Vagina (tissue), 2 donors: ENCODE measurements around the gene SLX4. TPM values are rescaled to one million over a fixed set of nuclear protein-coding genes. Genes with fewer than 3 reads are reported as not detected.
A peak's percentile ranks its signal among the peaks of the same experiment; 100 is the strongest.

Experiments used
- DNase-seq, 2 donors: peaks; one replicate each; pipeline ENCODE4 v3.0.0-alpha.2; 2017; ENCODE audit errors: extremely low spot score in 2 of 2
- H3K27ac ChIP-seq: fragments of 200-600 bp; sonication (generic); one replicate; pipeline ENCODE4 v1.5.1; 2019
- H3K27me3 ChIP-seq: fragments of 200-600 bp; sonication (generic); one replicate; pipeline ENCODE4 v1.5.1; 2019
- H3K36me3 ChIP-seq, 2 donors: fragments of 200-600 bp; sonication (generic); one replicate each; pipeline ENCODE4 v1.5.1; 2017 to 2019
- H3K4me1 ChIP-seq: fragments of 200-600 bp; sonication (generic); one replicate; pipeline ENCODE4 v1.5.1; 2019
- H3K4me3 ChIP-seq, 2 donors: fragments of 200-600 bp; sonication (generic); 1 replicate in 1 of 2; 2 replicates in 1 of 2; pipeline ENCODE4 v1.5.1; 2016 to 2019
- H3K9me3 ChIP-seq: fragments of 200-600 bp; sonication (generic); one replicate; pipeline ENCODE4 v1.5.1; 2019
- POLR2A ChIP-seq, 2 donors: fragments of 450-650 bp; IDR thresholded peaks; one replicate each; pipeline ENCODE4 v1.6.1; 2017; ENCODE audit warnings: antibody characterized with exemption in 2 of 2, mild to moderate bottlenecking in 2 of 2, moderate library complexity in 2 of 2
- POLR2AphosphoS5 ChIP-seq, 2 donors: sonication (generic); formaldehyde crosslinking; IDR thresholded peaks; one replicate each; pipeline ENCODE4 v1.9.0; 2017; ENCODE audit warnings: antibody characterized with exemption in 2 of 2, mild to moderate bottlenecking in 2 of 2, low read depth in 1 of 2; ENCODE audit not compliant: insufficient read depth in 1 of 2
- intact Hi-C: fragments of 100-400 bp; cut with DNase I; formaldehyde crosslinking; loops from one replicate; pipeline ENCODE4 v1.15.1; 2023
- total RNA-seq: library from RNA; depleted of rRNA; stranded (reverse); fragments of >200 nt; gene quantifications from one replicate; pipeline ENCODE4 v1.2.3, GENCODE V29; 2016
- TF ChIP-seq, protein P1 (sequence below), 3 experiments: fragments of 450-650 bp in 2 of 3; fragments of 200-600 bp in 1 of 3; sonication (generic) in 1 of 3; IDR thresholded peaks; one replicate each; pipeline ENCODE4 v1.5.1; 2017 to 2019; ENCODE audit warnings: antibody characterized with exemption in 3 of 3, mild to moderate bottlenecking in 2 of 3, moderate library complexity in 2 of 3

The SLX4 gene
- total RNA-seq, 1 donor from 2014 or later = 3.9 TPM

DNA sequence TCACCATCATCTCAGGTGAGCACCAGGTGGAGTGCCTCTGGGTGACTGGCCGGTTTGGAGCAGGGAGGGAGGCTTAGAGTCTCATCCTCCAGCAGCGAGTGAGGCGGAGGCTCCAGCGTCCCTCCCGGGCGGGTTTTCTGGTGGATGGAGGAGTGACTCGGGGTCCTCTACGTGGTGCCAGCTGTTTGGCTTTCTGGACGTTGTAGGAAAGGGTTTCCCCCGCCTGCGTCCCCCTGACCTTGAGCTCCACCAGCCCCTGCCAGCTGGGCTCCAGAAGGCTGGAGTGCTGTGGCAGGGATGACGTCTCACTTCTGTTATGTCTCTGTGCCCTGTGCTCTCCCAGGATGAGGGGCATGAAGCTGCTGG, 43.6 kb upstream of the SLX4 start:
- no peaks in the 10 kb centered on the region for H3K9me3 ChIP-seq
- peaks cover 0 to 47% of the 10 kb centered on the region in 2 donors for H3K36me3 ChIP-seq

DNA sequence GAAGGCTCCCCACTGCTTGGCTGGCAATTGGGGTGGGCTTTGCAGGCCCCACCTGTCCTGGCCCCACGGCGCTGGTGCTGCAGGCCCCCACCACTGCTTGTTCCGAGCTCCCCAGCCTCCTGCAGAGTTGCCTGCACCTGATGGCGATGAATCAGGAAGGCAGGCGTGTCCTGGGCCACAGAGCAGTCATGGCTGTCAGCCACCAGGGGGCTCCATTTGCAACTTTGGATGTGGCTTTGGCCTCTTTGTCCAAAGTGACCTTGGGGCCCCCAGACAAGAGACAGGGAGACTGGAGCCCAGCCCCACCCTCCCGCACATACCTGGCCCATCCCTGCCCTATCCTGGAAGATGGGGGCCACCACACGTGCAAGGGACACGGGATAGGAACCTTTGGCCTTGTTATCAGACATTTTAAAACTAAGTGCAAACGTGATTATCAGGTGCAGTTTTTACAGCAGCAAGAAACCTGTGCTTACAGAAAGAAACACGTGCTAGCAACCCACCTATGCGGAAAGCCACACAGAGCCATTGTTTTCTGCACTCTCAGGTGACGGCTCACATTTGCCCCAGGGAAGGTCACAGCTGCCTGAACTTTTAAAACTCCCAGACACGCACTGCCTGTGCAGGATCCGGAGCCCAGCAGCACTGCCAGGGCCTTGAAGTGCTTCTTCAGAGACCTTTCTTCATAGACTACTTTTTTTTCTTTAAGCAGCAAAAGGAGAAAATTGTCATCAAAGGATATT, 43.0 kb upstream of the SLX4 start, which contains the start of gene DNASE1:
Gene DNASE1, plus strand, starts transcription at position 443 of the 743 bp plus-strand sequence. CDS start 683 bp downstream, outside the sequence.
- no peak for TF ChIP-seq POLR2A (IDR thresholded peaks at IDR 0.05)
- TF ChIP-seq, protein P1, sequence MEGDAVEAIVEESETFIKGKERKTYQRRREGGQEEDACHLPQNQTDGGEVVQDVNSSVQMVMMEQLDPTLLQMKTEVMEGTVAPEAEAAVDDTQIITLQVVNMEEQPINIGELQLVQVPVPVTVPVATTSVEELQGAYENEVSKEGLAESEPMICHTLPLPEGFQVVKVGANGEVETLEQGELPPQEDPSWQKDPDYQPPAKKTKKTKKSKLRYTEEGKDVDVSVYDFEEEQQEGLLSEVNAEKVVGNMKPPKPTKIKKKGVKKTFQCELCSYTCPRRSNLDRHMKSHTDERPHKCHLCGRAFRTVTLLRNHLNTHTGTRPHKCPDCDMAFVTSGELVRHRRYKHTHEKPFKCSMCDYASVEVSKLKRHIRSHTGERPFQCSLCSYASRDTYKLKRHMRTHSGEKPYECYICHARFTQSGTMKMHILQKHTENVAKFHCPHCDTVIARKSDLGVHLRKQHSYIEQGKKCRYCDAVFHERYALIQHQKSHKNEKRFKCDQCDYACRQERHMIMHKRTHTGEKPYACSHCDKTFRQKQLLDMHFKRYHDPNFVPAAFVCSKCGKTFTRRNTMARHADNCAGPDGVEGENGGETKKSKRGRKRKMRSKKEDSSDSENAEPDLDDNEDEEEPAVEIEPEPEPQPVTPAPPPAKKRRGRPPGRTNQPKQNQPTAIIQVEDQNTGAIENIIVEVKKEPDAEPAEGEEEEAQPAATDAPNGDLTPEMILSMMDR (IDR thresholded peaks at IDR 0.05) = peak in 2 of 3 experiments; percentile 18 to 49
- TF ChIP-seq POLR2AphosphoS5 (IDR thresholded peaks at IDR 0.05; ENCODE audit: insufficient read depth in 1 of 2, low read depth in 1 of 2) = no peak
- intact Hi-C loops = no loop called here
- Histone ChIP-seq H3K4me3 (no peak within 1 kb of the TSS), H3K4me1 (no peaks in the 10 kb centered on the region), H3K27ac (no peak within 1 kb of the TSS), H3K36me3 (peaks cover 0 to 42% of the 10 kb centered on the region in 2 donors), H3K27me3 (no peaks in the 10 kb centered on the region), H3K9me3 (no peaks in the 10 kb centered on the region)
- no peak for DNase-seq

More for the DNA sequence above, 43.6 kb upstream of the SLX4 start:
- TF ChIP-seq POLR2AphosphoS5 (IDR thresholded peaks at IDR 0.05; ENCODE audit: insufficient read depth in 1 of 2, low read depth in 1 of 2) (no peak), POLR2A (IDR thresholded peaks at IDR 0.05) (no peak)
- TF ChIP-seq, protein P1 (IDR thresholded peaks at IDR 0.05) = no peak
- no peak overlapping the region for H3K27ac ChIP-seq
- H3K27me3 ChIP-seq = no peaks in the 10 kb centered on the region
- no peaks in the 10 kb centered on the region for H3K4me1 ChIP-seq
- no peak overlapping the region for H3K4me3 ChIP-seq
- DNase-seq = no peak
- intact Hi-C loops = no loop called here

DNA sequence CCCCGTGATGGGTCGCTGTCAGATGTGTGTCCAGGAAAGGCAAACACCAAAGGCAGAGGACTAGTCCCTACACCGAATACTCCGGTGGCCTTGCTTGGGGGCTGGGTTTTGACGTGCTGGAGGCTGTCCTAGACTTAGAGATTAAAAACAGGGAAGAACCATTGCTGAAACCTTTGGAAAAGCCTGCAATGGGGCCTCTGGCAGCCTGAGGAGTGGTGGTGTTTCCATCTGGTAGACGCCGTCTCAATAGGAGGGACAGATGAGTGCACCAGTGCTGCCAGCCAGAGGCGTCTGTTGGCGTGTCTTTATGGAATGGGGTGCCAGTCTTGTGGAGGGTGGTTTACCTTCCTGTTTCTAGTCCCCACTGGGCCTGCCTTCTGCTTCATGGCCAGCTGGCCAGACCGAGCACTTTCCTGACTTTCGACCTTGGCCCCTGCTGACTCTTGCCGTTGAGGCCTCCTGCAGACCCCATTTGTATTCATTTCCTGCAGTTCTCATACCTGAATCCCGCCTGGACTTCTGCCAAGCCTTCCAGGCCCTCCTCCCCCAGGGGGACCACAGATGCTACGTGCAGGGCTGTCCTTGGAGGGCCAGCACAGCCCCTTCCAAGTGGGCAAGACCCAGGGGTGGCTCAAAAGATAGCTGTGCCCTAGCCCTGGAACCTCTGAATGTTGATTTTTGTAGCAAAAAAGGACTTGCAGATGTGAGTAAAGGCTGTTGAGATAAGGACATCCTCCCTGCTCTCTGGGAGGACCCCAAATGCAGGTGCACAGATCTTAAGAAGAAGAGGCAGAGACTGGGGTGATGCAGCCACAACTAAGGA, 41.2 kb upstream of the SLX4 start:
- Histone ChIP-seq H3K27me3 (no peaks in the 10 kb centered on the region), H3K9me3 (no peaks in the 10 kb centered on the region), H3K36me3 (peaks cover 0 to 27% of the 10 kb centered on the region in 2 donors), H3K4me1 (no peaks in the 10 kb centered on the region), H3K27ac (no peak overlapping the region), H3K4me3 (no peak overlapping the region)
- DNase-seq = peak; percentile 64 to 78
- TF ChIP-seq, protein P1 (IDR thresholded peaks at IDR 0.05) = no peak
- TF ChIP-seq POLR2AphosphoS5 (IDR thresholded peaks at IDR 0.05; ENCODE audit: insufficient read depth in 1 of 2, low read depth in 1 of 2) (no peak), POLR2A (IDR thresholded peaks at IDR 0.05) (no peak)
- intact Hi-C loops = no loop called here

DNA sequence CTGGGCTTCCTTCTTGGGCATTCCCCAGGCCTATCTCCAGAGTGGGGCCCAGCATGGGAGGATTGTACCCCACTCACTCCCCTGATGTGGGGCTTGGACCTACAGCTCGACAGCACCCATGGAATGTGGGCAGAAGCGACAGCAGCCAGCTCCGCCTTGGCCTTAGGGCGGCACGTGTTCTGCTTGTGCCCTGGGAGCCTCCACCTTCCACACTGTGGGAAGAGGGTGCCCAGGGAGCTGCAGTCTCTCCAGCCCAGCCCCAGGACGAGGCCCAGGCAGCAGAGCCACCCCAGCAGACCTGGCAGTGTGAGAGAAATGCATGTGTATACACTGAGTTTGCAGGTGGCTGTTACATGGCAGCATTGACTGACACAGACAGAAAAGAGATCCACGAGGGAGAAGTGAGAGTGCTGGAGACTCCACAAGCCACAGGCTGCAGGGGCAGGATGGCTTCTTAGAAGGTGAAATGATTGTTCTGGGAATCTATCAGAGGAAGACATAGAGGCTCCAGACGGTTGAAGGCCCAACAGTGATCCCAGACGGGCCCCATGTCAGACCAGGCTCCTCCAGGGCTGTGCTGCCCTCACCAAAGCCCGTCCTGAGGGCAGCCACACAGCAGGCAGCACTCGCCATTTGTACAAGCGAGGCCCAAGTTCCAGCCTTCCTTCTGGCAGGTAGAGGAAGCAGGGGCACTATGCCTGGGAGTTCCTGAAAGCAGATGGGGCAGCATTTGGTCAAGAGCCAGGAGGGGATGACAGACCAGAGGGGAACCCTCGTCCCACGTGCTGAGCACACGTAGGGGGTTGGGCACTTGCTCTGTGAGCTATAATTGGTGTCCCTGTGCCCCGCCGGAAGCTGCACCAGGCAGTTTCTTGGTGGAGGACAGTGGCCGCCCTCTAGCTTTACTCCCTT, 40.3 kb upstream of the SLX4 start:
- Histone ChIP-seq H3K9me3 (no peaks in the 10 kb centered on the region), H3K4me1 (no peaks in the 10 kb centered on the region), H3K36me3 (peaks cover 0 to 18% of the 10 kb centered on the region in 2 donors), H3K4me3 (no peak overlapping the region), H3K27me3 (no peaks in the 10 kb centered on the region), H3K27ac (no peak overlapping the region)
- TF ChIP-seq, protein P1 (IDR thresholded peaks at IDR 0.05) = no peak
- TF ChIP-seq POLR2AphosphoS5 (IDR thresholded peaks at IDR 0.05; ENCODE audit: insufficient read depth in 1 of 2, low read depth in 1 of 2) (no peak), POLR2A (IDR thresholded peaks at IDR 0.05) (no peak)
- intact Hi-C loops = no loop called here
- DNase-seq = peak in 1 of 2 donors; percentile 54
